ENCODE measurements around the gene DPP3.

GRCh38 chr11:66494935-66495334 lies 14.7 kb downstream of the DPP3 start:
- TF ChIP-seq, protein P1, sequence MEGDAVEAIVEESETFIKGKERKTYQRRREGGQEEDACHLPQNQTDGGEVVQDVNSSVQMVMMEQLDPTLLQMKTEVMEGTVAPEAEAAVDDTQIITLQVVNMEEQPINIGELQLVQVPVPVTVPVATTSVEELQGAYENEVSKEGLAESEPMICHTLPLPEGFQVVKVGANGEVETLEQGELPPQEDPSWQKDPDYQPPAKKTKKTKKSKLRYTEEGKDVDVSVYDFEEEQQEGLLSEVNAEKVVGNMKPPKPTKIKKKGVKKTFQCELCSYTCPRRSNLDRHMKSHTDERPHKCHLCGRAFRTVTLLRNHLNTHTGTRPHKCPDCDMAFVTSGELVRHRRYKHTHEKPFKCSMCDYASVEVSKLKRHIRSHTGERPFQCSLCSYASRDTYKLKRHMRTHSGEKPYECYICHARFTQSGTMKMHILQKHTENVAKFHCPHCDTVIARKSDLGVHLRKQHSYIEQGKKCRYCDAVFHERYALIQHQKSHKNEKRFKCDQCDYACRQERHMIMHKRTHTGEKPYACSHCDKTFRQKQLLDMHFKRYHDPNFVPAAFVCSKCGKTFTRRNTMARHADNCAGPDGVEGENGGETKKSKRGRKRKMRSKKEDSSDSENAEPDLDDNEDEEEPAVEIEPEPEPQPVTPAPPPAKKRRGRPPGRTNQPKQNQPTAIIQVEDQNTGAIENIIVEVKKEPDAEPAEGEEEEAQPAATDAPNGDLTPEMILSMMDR (IDR thresholded peaks at IDR 0.05): no peak
- no peak for TF ChIP-seq POLR2A (IDR thresholded peaks at IDR 0.05)
- no peak for TF ChIP-seq POLR2AphosphoS5 (IDR thresholded peaks at IDR 0.05)
- TF ChIP-seq EP300 (IDR thresholded peaks at IDR 0.05): no peak

Data from suprapubic skin (tissue), 4 donors.